ENCODE data around the gene NBEAL1. TPM values are rescaled to one million over a fixed set of nuclear protein-coding genes. Genes with fewer than 3 reads are reported as not detected.
A peak's percentile ranks its signal among the peaks of the same experiment; 100 is the strongest.
"Not testable (repeated sequence)": the region's sequence is repeated elsewhere in the genome, so short reads cannot be mapped to it uniquely, and the experiment has no call there.

NBEAL1 gene
- total and polyA plus RNA-seq, 10 donors, result 3.5 to 34.3 (median 24.2) TPM

- Histone ChIP-seq H3K4me3 (no peak overlapping the region), H3K4me1 (no peaks in the 10 kb centered on the region), H3K27me3 (replicated peaks in 1 of 7) (no peaks in the 10 kb centered on the region), H3K27ac (no peak overlapping the region), H3K36me3 (peaks cover 0 to 40% (median 3%) of the 10 kb centered on the region in 6 donors), H3K9me3 (no peaks in the 10 kb centered on the region)
- DNase-seq, result no peak
- WGBS, 5 donors, result 86 to 98% (median 95%) methylated on average over 2 of the region's 2 CpGs
- TF ChIP-seq CTCF (IDR thresholded peaks at IDR 0.05 in 8 of 11, conservative IDR thresholded peaks at IDR 0.05 in 3 of 11) (no peak), POLR2AphosphoS5 (IDR thresholded peaks at IDR 0.05) (no peak), POLR2A (IDR thresholded peaks at IDR 0.05) (no peak)
- intact Hi-C loops (cut with DNase I; ENCODE audit: low total_unique reads), result no loop called here
Observed at GRCh38 chr2:203083328-203083727, 68.7 kb downstream of the NBEAL1 start.

- peaks cover 0 to 32% (median 1%) of the 10 kb centered on the region in 6 donors for H3K36me3 ChIP-seq
- H3K9me3 ChIP-seq; intact Hi-C loops (cut with DNase I; ENCODE audit: low total_unique reads); H3K27me3 ChIP-seq (replicated peaks in 1 of 7); DNase-seq; H3K4me3 ChIP-seq; H3K4me1 ChIP-seq; H3K27ac ChIP-seq: not testable (repeated sequence)
- 91 to 100% (median 97%) methylated on average over 1 of the region's 1 CpG for WGBS, 5 donors
Observed at GRCh38 chr2:203086381-203086780, 71.7 kb downstream of the NBEAL1 start.

- H3K4me3 ChIP-seq; H3K27ac ChIP-seq; intact Hi-C loops (cut with DNase I; ENCODE audit: low total_unique reads); H3K4me1 ChIP-seq; H3K27me3 ChIP-seq (replicated peaks in 1 of 7); H3K9me3 ChIP-seq; DNase-seq: not testable (repeated sequence)
- peaks cover 0 to 19% (median 0%) of the 10 kb centered on the region in 6 donors for H3K36me3 ChIP-seq
- WGBS, 5 donors, result 95 to 100% (median 98%) methylated on average over 4 of the region's 4 CpGs
Observed at GRCh38 chr2:203090721-203091120, 76.0 kb downstream of the NBEAL1 start.

GRCh38 chr2:203097735-203098134 lies 83.1 kb downstream of the NBEAL1 start:
- Histone ChIP-seq H3K4me3 (no peak overlapping the region), H3K27me3 (replicated peaks in 1 of 7) (no peaks in the 10 kb centered on the region), H3K27ac (no peak overlapping the region), H3K4me1 (no peaks in the 10 kb centered on the region), H3K9me3 (peaks cover 0 to 3% (median under 1%) of the 10 kb centered on the region in 8 donors), H3K36me3 (peaks cover 0 to 54% (median 8%) of the 10 kb centered on the region in 6 donors)
- intact Hi-C loops (cut with DNase I; ENCODE audit: low total_unique reads), result no loop called here
- WGBS, 5 donors, result 75 to 93% (median 86%) methylated on average over 1 of the region's 1 CpG
- TF ChIP-seq CTCF (IDR thresholded peaks at IDR 0.05 in 8 of 11, conservative IDR thresholded peaks at IDR 0.05 in 3 of 11), result peak in 1 of 11 experiments; percentile 16
- TF ChIP-seq POLR2AphosphoS5 (IDR thresholded peaks at IDR 0.05), result no peak
- no peak for DNase-seq

GRCh38 chr2:203102357-203102756 lies 87.7 kb downstream of the NBEAL1 start:
- H3K4me1 ChIP-seq; intact Hi-C loops (cut with DNase I; ENCODE audit: low total_unique reads): not testable (repeated sequence)

GRCh38 chr2:203104273-203104672 lies 89.6 kb downstream of the NBEAL1 start:
- intact Hi-C loops (cut with DNase I; ENCODE audit: low total_unique reads), result no loop called here
- peaks cover 3 to 31% (median 26%) of the 10 kb centered on the region in 8 donors for H3K9me3 ChIP-seq

More at GRCh38 chr2:203102357-203102756, 87.7 kb downstream of the NBEAL1 start:
- not testable (repeated sequence) for H3K27me3 ChIP-seq (replicated peaks in 1 of 7); H3K4me3 ChIP-seq; H3K27ac ChIP-seq; DNase-seq
- 68 to 93% (median 85%) methylated on average over 1 of the region's 1 CpG for WGBS, 5 donors
- Histone ChIP-seq H3K9me3 (peaks cover 3 to 31% (median 26%) of the 10 kb centered on the region in 8 donors), H3K36me3 (peaks cover 0 to 67% (median 12%) of the 10 kb centered on the region in 6 donors)

More at GRCh38 chr2:203104273-203104672, 89.6 kb downstream of the NBEAL1 start:
- H3K4me3 ChIP-seq, result no peak overlapping the region
- peaks cover 0 to 83% (median 17%) of the 10 kb centered on the region in 6 donors for H3K36me3 ChIP-seq
- no peaks in the 10 kb centered on the region for H3K27me3 ChIP-seq (replicated peaks in 1 of 7)
- TF ChIP-seq POLR2A (IDR thresholded peaks at IDR 0.05) (no peak), POLR2AphosphoS5 (IDR thresholded peaks at IDR 0.05) (no peak), CTCF (IDR thresholded peaks at IDR 0.05 in 8 of 11, conservative IDR thresholded peaks at IDR 0.05 in 3 of 11) (no peak)
- no peak for DNase-seq
- no peaks in the 10 kb centered on the region for H3K4me1 ChIP-seq
- H3K27ac ChIP-seq, result no peak overlapping the region

All from spleen (tissue), 11 donors.